H9 (cell line): ENCODE data around the gene METRNL. TPM values are rescaled to one million over a fixed set of nuclear protein-coding genes. Genes with fewer than 3 reads are reported as not detected.

Experiments
- DNase-seq: peaks from one replicate; pipeline ENCODE4 v3.0.0-alpha.2; 2017
- H2AFZ ChIP-seq: one replicate; pipeline ENCODE4 v1.6.1; 2013; ENCODE audit warnings: mild to moderate bottlenecking, low read length, control low read depth, moderate library complexity
- H2AK5ac ChIP-seq: 2 replicates; pipeline ENCODE4 v1.6.1; 2013; ENCODE audit warnings: low read length, control low read depth, mixed read lengths; ENCODE audit not compliant: insufficient read length
- H2BK120ac ChIP-seq: one replicate; pipeline ENCODE4 v1.6.1; 2013; ENCODE audit warnings: low read depth, mild to moderate bottlenecking, low read length, control low read depth, inconsistent platforms; ENCODE audit not compliant: poor library complexity, severe bottlenecking
- H2BK12ac ChIP-seq: 2 replicates; pipeline ENCODE4 v1.6.1; 2013; ENCODE audit warnings: low read length, control low read depth, mixed read lengths, low read depth; ENCODE audit not compliant: insufficient read length
- H2BK15ac ChIP-seq: 2 replicates; pipeline ENCODE4 v1.6.1; 2013; ENCODE audit warnings: low read depth, low read length, control low read depth
- H2BK20ac ChIP-seq: one replicate; pipeline ENCODE4 v1.6.1; 2013; ENCODE audit warnings: low read depth, mild to moderate bottlenecking, low read length, control low read depth, inconsistent platforms; ENCODE audit not compliant: poor library complexity, severe bottlenecking
- H2BK5ac ChIP-seq: 2 replicates; pipeline ENCODE4 v1.6.1; 2013; ENCODE audit warnings: low read length, control low read depth, mixed read lengths; ENCODE audit not compliant: insufficient read length
- H3K14ac ChIP-seq: 2 replicates; pipeline ENCODE4 v1.6.1; 2013; ENCODE audit warnings: low read length, control low read depth; ENCODE audit not compliant: insufficient read depth
- H3K18ac ChIP-seq: 2 replicates; pipeline ENCODE4 v1.6.1; 2013; ENCODE audit warnings: low read depth, mild to moderate bottlenecking, mixed read lengths, low read length, control low read depth; ENCODE audit not compliant: insufficient read length
- H3K23ac ChIP-seq: 2 replicates; pipeline ENCODE4 v1.6.1; 2013; ENCODE audit warnings: low read length, control low read depth, mixed read lengths, low read depth; ENCODE audit not compliant: insufficient read length
- H3K23me2 ChIP-seq: 2 replicates; pipeline ENCODE4 v1.6.1; 2013; ENCODE audit warnings: low read depth, mild to moderate bottlenecking, mixed read lengths, low read length, control low read depth; ENCODE audit not compliant: insufficient read length, poor library complexity, severe bottlenecking
- H3K27ac ChIP-seq: 2 replicates; pipeline ENCODE4 v1.5.1; 2013; ENCODE audit warnings: low read length, control low read depth, mixed read lengths, low read depth; ENCODE audit not compliant: insufficient read length
- H3K27me3 ChIP-seq: 2 replicates; pipeline ENCODE4 v1.6.1; 2013; ENCODE audit warnings: low read length, control low read depth, inconsistent platforms; ENCODE audit not compliant: insufficient read depth
- H3K4ac ChIP-seq: 2 replicates; pipeline ENCODE4 v1.6.1; 2013; ENCODE audit warnings: low read depth, mild to moderate bottlenecking, control low read depth, inconsistent platforms, low read length, moderate library complexity
- H3K4me1 ChIP-seq: 2 replicates; pipeline ENCODE4 v1.6.1; 2013; ENCODE audit warnings: low read length, control low read depth, inconsistent platforms; ENCODE audit not compliant: insufficient read depth
- H3K4me2 ChIP-seq: 2 replicates; pipeline ENCODE4 v1.6.1; 2013; ENCODE audit warnings: low read length, control low read depth, mixed read lengths; ENCODE audit not compliant: insufficient read length, insufficient read depth
- H3K56ac ChIP-seq: 2 replicates; pipeline ENCODE4 v1.6.1; 2013; ENCODE audit warnings: low read depth, mild to moderate bottlenecking, mixed read lengths, low read length, control low read depth; ENCODE audit not compliant: insufficient read length
- H3K79me1 ChIP-seq: 2 replicates; pipeline ENCODE4 v1.6.1; 2013; ENCODE audit warnings: low read depth, mild to moderate bottlenecking, moderate library complexity, low read length, control low read depth, inconsistent platforms; ENCODE audit not compliant: insufficient read depth, poor library complexity, severe bottlenecking
- H3K79me2 ChIP-seq: 2 replicates; pipeline ENCODE4 v1.6.1; 2013; ENCODE audit warnings: low read length, control low read depth, inconsistent platforms; ENCODE audit not compliant: insufficient read depth
- H3K9ac ChIP-seq: 2 replicates; pipeline ENCODE4 v1.6.1; 2013; ENCODE audit warnings: low read length, control low read depth, mixed read lengths; ENCODE audit not compliant: insufficient read length; ENCODE audit errors: extremely low read depth
- H3K9me3 ChIP-seq: one replicate; pipeline ENCODE4 v1.6.1; 2013; ENCODE audit warnings: low read depth, low read length, inconsistent platforms; ENCODE audit not compliant: control insufficient read depth
- H3T11ph ChIP-seq: one replicate; pipeline ENCODE4 v1.6.1; 2013; ENCODE audit warnings: mild to moderate bottlenecking, low read length, control low read depth, inconsistent platforms
- H4K20me1 ChIP-seq: one replicate; pipeline ENCODE4 v1.6.1; 2013; ENCODE audit not compliant: control insufficient read depth, insufficient read length, insufficient read depth
- H4K5ac ChIP-seq: 2 replicates; pipeline ENCODE4 v1.6.1; 2013; ENCODE audit warnings: low read depth, mild to moderate bottlenecking, mixed read lengths, low read length, control low read depth; ENCODE audit not compliant: insufficient read length
- H4K8ac ChIP-seq: replicated peaks from 2 replicates; pipeline ENCODE4 v1.6.1; 2013; ENCODE audit warnings: low read length, control low read depth, mixed read lengths, low read depth; ENCODE audit not compliant: insufficient read length
- H4K91ac ChIP-seq: 2 replicates; pipeline ENCODE4 v1.6.1; 2013; ENCODE audit warnings: low read depth, mild to moderate bottlenecking, moderate library complexity, mixed read lengths, low read length, control low read depth; ENCODE audit not compliant: insufficient read length
- H3K27ac Mint-ChIP-seq, 3 experiments: 2 replicates in 2 of 3; 3 replicates in 1 of 3; pipeline ENCODE4 v1.8.0; 2020 to 2021; ENCODE audit warnings: mixed read lengths in 3 of 3, mild to moderate bottlenecking in 1 of 3, moderate library complexity in 1 of 3
- H3K27me3 Mint-ChIP-seq: 2 replicates; pipeline ENCODE4 v1.8.0; 2021; ENCODE audit warnings: low read depth, mild to moderate bottlenecking, moderate library complexity, mixed read lengths
- H3K36me3 Mint-ChIP-seq, 3 experiments: 2 replicates in 2 of 3; 3 replicates in 1 of 3; pipeline ENCODE4 v1.8.0; 2020 to 2021; ENCODE audit warnings: low read depth in 3 of 3, mixed read lengths in 3 of 3; ENCODE audit not compliant: insufficient read depth in 1 of 3
- H3K4me1 Mint-ChIP-seq, 2 experiments: 2 replicates each; pipeline ENCODE4 v1.8.0; 2020; ENCODE audit warnings: mixed read lengths in 2 of 2
- H3K4me3 Mint-ChIP-seq, 2 experiments: 2 replicates in 1 of 2; 3 replicates in 1 of 2; pipeline ENCODE4 v1.8.0; 2020 to 2021; ENCODE audit warnings: mild to moderate bottlenecking in 2 of 2, mixed read lengths in 2 of 2, moderate library complexity in 1 of 2
- H3K9me3 Mint-ChIP-seq, 2 experiments: 2 replicates in 1 of 2; 3 replicates in 1 of 2; pipeline ENCODE4 v1.8.0; 2020; ENCODE audit warnings: mild to moderate bottlenecking in 2 of 2, mixed read lengths in 2 of 2, moderate library complexity in 1 of 2
- WGBS: extraction: QIAGEN DNeasy Blood & Tissue Kit; methylation state at CpG from one replicate; pipeline ENCODE4 v1.1.7; 2013; ENCODE audit warnings: missing lambda C conversion rate, low lambda C conversion rate, mixed read lengths; ENCODE audit not compliant: insufficient read length; ENCODE audit errors: extremely low coverage; 5-methylcytosine and 5-hydroxymethylcytosine counted together
- total RNA-seq: library from RNA; stranded (reverse); gene quantifications from 2 replicates; pipeline ENCODE4 v1.2.1, GENCODE V29; 2021
- TF ChIP-seq, protein P1 (sequence below): fragments of 200-600 bp; sonication (generic); conservative IDR thresholded peaks from 3 replicates; pipeline ENCODE4 v1.8.0; 2021; ENCODE audit warnings: antibody characterized with exemption, mild to moderate bottlenecking

METRNL gene
- total RNA-seq, 1 experiment from 2014 or later: 21.4 TPM

DNA sequence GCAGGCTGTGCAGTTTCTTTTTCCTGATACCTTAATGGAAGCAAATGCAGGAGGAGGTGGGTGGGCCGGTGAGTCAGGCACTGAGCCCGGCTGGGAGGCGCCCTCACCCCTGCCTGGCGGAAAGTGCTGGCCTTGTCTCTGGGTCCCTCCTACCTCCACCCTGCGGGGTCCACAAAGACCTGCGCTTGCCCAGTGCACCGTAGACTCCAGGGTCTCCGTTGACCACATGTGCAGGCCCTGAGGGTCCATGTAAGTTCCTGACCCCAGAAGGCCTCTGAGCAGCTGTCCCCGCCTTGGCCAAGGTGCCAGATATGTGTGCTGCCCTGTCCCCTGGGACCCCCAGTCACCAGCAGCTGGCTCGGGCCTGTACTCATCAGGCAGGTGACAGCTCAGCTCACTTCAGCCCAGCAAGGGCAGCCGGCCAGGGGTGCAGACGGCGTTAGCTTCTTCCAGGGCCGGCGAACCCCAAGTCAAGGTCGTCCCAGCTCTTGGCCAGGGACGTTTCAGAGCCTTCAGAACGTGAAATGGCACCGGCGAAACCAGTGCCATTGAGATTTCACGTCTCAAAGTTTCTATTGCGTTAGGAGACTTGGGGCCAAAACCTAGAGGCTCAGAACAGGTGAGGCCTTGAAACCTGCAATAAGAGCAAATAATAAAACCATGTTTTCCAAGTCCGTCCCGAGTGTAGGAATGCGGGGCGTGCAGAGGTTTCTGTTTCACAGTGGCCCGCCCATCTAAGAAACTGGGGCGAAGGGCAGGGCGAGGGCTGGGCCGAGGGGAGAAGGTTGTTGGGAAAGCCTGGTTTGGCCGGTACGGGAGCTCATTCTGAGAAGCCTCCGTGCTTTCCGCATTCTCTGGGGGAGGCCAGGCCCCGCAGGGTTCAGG is 12.1 kb downstream of the METRNL start:
- Histone ChIP-seq H3K79me1 (no peaks in the 10 kb centered on the region), H2BK20ac (no peak overlapping the region), H3K9ac (no peak overlapping the region), H3K23me2 (no peaks in the 10 kb centered on the region), H3K4me1 (no peaks in the 10 kb centered on the region), H3K18ac (no peak overlapping the region), H2BK5ac (no peak overlapping the region), H3K56ac (no peak overlapping the region), H3K27ac (no peak overlapping the region), H3K4ac (no peak overlapping the region), H3K79me2 (no peaks in the 10 kb centered on the region; the same call in 1 of the 2 replicates), H3T11ph (no peak overlapping the region), H2AK5ac (no peak overlapping the region), H4K5ac (no peak overlapping the region), H4K8ac (no peak overlapping the region), H2BK12ac (no peak overlapping the region), H2BK120ac (no peak overlapping the region), H4K20me1 (no peaks in the 10 kb centered on the region), H2BK15ac (no peak overlapping the region), H2AFZ (no peak overlapping the region), H3K9me3 (no peaks in the 10 kb centered on the region), H4K91ac (no peak overlapping the region), H3K14ac (no peak overlapping the region; the same call in 1 of the 2 replicates), H3K4me2 (no peak overlapping the region), H3K23ac (no peak overlapping the region), H3K27me3 (no peaks in the 10 kb centered on the region)
- TF ChIP-seq, protein P1, sequence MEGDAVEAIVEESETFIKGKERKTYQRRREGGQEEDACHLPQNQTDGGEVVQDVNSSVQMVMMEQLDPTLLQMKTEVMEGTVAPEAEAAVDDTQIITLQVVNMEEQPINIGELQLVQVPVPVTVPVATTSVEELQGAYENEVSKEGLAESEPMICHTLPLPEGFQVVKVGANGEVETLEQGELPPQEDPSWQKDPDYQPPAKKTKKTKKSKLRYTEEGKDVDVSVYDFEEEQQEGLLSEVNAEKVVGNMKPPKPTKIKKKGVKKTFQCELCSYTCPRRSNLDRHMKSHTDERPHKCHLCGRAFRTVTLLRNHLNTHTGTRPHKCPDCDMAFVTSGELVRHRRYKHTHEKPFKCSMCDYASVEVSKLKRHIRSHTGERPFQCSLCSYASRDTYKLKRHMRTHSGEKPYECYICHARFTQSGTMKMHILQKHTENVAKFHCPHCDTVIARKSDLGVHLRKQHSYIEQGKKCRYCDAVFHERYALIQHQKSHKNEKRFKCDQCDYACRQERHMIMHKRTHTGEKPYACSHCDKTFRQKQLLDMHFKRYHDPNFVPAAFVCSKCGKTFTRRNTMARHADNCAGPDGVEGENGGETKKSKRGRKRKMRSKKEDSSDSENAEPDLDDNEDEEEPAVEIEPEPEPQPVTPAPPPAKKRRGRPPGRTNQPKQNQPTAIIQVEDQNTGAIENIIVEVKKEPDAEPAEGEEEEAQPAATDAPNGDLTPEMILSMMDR: no peak
- Mint-ChIP-seq H3K4me3 (no peak overlapping the region), H3K27me3 (no peaks in the 10 kb centered on the region), H3K4me1 (peaks cover 4 to 12% of the 10 kb centered on the region in 2 experiments; a peak in 3 of 4 replicates), H3K36me3 (peaks cover 15 to 27% (median 24%) of the 10 kb centered on the region in 3 experiments), H3K27ac (peak overlapping the region in 2 of 3 experiments; percentile 86 to 91; a peak in 3 of 7 replicates), H3K9me3 (no peaks in the 10 kb centered on the region)
- WGBS: no CpG with 5 or more reads among the region's 35 CpGs
- DNase-seq: no peak
